ENCODE measurements around the gene SMIM44. TPM values are rescaled to one million over a fixed set of nuclear protein-coding genes. Genes with fewer than 3 reads are reported as not detected.
A peak's percentile ranks its signal among the peaks of the same experiment; 100 is the strongest.

SMIM44 gene
- total RNA-seq, 2 donors from 2014 or later, result not detected

DNA sequence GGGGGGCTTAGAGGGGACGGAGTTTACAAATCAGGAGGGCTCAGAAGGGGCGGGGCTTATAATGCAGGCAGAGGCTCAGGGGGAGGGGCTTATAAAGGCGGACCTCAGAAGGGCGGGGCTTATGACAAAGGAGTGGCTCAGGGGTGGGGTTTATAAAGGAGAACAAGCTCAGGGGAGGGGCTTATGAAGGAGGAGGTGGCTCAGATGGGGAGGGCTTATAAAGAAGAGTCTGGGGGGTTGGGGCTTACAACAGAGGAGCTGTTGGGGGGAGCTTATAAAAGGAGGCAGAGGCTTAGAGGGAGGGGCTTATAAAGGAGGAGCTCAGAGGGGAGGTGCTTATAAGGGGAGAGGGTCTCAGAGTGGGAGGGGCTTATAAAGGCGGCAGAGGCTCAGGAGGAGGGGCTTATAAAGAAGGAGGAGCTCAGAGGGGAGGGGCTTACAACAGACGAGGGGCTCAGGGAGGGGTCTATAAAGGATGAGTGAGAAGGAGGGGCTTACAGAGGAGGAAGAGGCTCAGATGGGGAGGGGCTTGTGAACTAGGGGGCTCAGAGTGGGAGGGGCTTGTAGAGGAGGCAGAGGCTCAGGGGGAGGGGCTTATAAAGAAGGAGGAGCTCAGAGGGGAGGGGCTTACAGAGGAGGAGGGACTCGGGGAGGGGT is 3.9 kb downstream of the SMIM44 start:
- H3K4me1 Mint-ChIP-seq, result peaks cover 7% of the 10 kb centered on the region
- no peaks in the 10 kb centered on the region for H3K27me3 Mint-ChIP-seq
- peak; percentile 61 for ATAC-seq (replicated peaks)
- peak overlapping the region; percentile 29 for H3K4me3 Mint-ChIP-seq
- H3K36me3 Mint-ChIP-seq (ENCODE audit: low read depth), result no peaks in the 10 kb centered on the region
- H3K27ac Mint-ChIP-seq, result no peak overlapping the region
- H3K9me3 Mint-ChIP-seq, result no peaks in the 10 kb centered on the region

DNA sequence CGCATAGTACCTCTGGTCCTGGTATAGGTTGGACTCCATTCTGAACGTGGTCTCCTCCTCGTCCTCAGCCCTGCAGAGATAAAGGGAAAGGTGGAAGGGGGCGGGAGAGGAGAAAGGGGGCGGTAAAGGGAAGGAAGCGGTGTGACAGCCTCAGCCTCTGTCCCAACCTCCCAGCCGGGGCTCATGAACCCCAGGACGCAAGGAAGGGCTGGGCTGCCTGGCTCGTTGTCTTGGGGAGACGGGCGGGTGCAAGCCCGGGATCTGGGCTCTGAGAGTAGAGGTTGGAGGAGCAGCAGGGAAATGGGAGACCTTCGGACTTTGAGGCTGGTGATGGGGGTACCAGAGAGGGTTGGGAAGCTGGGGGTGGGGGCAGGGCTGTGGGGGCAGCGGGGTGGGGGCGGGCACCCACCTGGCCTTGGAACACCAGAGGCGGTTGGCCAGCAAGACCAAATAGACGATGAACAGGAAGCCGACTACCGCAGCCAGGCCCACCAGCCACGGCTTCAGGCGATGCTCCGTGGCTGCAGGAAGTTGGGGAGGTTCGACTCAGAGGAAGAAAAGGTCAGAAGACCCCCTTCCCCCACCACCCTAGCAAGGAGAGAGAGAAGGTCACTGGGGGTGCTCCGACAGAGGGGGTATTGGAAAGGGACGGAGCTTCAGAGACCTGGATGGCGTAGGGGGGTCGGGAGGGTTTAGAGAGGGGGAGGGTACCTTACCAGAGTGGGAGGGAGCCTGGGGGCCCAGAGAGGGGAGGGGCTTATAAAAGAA is 4.6 kb downstream of the SMIM44 start:
- H3K27me3 Mint-ChIP-seq, result no peaks in the 10 kb centered on the region
- no peaks in the 10 kb centered on the region for H3K9me3 Mint-ChIP-seq
- no peak overlapping the region for H3K27ac Mint-ChIP-seq
- no peak for ATAC-seq (replicated peaks)
- H3K36me3 Mint-ChIP-seq (ENCODE audit: low read depth), result no peaks in the 10 kb centered on the region
- H3K4me3 Mint-ChIP-seq, result peak overlapping the region; percentile 29
- peaks cover 7% of the 10 kb centered on the region for H3K4me1 Mint-ChIP-seq

DNA sequence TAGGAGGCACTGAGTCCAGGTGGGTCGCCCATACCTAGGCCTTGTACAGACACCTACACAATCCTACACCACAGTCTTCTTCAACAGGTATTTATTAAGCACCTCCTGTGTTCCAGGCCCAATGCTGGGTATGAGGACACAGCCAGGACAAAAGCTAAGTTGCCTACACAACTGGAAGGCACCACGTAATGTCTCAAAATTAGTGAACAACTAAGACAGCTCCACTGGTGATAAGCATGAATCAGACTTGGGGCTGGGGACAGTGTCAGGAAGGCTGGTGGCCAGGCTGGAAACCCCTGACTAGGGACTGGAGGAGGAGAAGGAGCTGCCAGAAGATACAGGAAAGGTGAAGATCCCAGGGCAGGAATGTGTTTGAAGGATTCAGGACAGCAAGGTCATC is 5.3 kb downstream of the SMIM44 start:
- Mint-ChIP-seq H3K27ac (no peak overlapping the region), H3K4me3 (peak overlapping the region; percentile 29), H3K36me3 (ENCODE audit: low read depth) (no peaks in the 10 kb centered on the region), H3K4me1 (peaks cover 7% of the 10 kb centered on the region), H3K27me3 (no peaks in the 10 kb centered on the region), H3K9me3 (no peaks in the 10 kb centered on the region)
- peak; percentile 30 for ATAC-seq (replicated peaks)

DNA sequence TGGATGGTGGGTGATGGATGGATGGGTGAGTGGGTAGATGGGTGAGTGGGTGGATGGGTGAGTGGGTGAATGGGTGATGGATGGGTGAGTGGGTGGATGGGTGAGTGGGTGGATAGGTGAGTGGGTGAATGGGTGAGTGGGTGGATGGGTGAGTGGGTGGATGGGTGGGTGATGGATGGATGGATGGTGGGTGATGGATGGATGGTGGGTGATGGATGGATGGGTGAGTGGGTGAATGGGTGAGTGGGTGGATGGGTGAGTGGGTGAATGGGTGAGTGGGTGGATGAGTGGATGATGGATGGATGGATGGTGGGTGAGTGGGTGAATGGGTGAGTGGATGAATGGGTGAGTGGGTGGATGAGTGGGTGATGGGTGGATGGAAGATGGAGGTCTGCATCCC is 5.7 kb downstream of the SMIM44 start:
- no peaks in the 10 kb centered on the region for H3K27me3 Mint-ChIP-seq
- H3K36me3 Mint-ChIP-seq (ENCODE audit: low read depth), result no peaks in the 10 kb centered on the region
- no peaks in the 10 kb centered on the region for H3K9me3 Mint-ChIP-seq
- peaks cover 7% of the 10 kb centered on the region for H3K4me1 Mint-ChIP-seq
- H3K27ac Mint-ChIP-seq, result no peak overlapping the region
- no peak overlapping the region for H3K4me3 Mint-ChIP-seq
- no peak for ATAC-seq (replicated peaks)

DNA sequence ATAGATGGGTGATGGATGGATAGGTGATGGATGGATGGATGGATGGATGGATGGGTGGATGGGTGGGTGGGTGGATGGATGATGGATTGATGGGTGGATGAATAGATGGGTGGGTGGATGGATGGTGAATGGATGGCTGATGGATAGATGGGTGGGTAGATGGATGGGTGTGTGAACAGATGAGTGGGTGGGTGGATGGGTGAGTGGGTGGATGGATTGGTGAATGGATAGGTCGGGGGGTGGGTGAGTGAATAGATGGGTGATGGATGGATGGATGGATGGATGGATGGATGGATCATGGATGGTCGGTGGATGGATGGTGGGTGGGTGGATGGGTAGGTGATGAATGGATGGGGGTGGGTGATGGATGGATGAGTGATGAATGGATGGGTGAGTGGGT is 6.4 kb downstream of the SMIM44 start:
- no peaks in the 10 kb centered on the region for H3K9me3 Mint-ChIP-seq
- no peak overlapping the region for H3K27ac Mint-ChIP-seq
- H3K4me1 Mint-ChIP-seq, result peaks cover 7% of the 10 kb centered on the region
- no peaks in the 10 kb centered on the region for H3K36me3 Mint-ChIP-seq (ENCODE audit: low read depth)
- H3K27me3 Mint-ChIP-seq, result no peaks in the 10 kb centered on the region
- no peak for ATAC-seq (replicated peaks)
- H3K4me3 Mint-ChIP-seq, result no peak overlapping the region

DNA sequence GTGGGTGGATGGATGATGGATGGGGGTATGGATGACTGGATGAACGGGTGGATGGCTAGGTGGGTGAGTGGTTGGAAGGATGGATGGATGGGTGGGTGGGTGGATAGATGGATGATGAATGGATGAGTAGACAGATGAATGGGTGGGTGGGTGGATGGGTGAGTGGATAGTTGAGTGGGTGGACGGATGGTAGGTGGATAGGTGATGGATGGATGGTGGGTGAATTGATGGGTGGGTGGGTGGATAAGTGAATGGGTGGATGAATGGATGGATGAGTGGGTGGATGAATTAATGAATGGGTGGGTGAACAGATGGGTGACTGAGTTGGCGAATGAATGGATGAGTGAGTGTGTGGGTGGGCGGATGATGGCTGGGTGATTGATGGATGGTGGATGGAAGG is 7.8 kb downstream of the SMIM44 start:
- Mint-ChIP-seq H3K9me3 (no peaks in the 10 kb centered on the region), H3K27me3 (no peaks in the 10 kb centered on the region), H3K4me1 (peaks cover 7% of the 10 kb centered on the region), H3K36me3 (ENCODE audit: low read depth) (no peaks in the 10 kb centered on the region), H3K27ac (no peak overlapping the region), H3K4me3 (no peak overlapping the region)
- ATAC-seq (replicated peaks), result no peak

DNA sequence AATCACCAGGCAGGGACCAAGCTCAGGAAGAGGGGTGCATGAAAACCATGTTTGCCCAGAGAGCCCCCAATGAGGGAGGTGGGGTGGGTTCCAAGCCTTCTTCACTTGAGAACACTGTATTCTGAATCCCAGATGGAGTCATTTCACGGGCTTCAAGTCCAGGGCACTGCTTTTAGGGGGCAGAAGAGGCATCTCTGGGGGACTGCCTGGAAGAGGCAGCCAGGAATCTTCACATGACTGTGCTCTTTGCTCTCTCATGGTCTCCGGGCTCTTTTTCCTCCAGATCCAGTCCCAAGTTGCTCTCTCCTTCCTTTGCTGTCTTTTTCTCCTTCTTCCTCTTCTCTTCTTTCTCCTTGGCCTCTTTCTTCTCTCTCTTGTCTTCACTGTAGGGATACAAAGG is 8.6 kb downstream of the SMIM44 start:
- no peak for ATAC-seq (replicated peaks)
- H3K9me3 Mint-ChIP-seq, result no peaks in the 10 kb centered on the region
- H3K36me3 Mint-ChIP-seq (ENCODE audit: low read depth), result no peaks in the 10 kb centered on the region
- no peak overlapping the region for H3K4me3 Mint-ChIP-seq
- H3K27me3 Mint-ChIP-seq, result no peaks in the 10 kb centered on the region
- no peak overlapping the region for H3K27ac Mint-ChIP-seq
- peaks cover 7% of the 10 kb centered on the region for H3K4me1 Mint-ChIP-seq

DNA sequence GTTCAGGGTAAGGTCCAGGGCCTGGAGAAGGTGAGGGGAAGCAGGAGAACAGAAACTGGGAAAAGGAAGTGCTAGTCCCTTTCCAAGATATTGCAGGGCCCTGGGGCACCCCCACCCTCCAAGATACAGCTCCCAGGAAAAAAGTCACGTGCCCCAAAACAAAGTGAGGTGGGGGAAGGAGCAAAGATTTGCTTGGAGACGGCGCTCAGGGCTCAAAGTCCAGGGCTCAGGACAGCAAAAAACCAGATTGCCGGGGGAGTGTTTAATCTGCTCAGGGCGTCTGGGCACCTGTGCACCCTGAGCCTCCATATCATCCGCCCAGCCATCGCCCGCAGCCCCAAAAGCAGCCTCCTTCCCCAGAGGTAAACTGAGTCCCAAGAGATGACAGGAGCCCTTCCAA is 9.2 kb downstream of the SMIM44 start:
- Mint-ChIP-seq H3K36me3 (ENCODE audit: low read depth) (no peaks in the 10 kb centered on the region), H3K27me3 (no peaks in the 10 kb centered on the region), H3K4me3 (no peak overlapping the region), H3K4me1 (peaks cover 7% of the 10 kb centered on the region), H3K27ac (no peak overlapping the region), H3K9me3 (no peaks in the 10 kb centered on the region)
- no peak for ATAC-seq (replicated peaks)

DNA sequence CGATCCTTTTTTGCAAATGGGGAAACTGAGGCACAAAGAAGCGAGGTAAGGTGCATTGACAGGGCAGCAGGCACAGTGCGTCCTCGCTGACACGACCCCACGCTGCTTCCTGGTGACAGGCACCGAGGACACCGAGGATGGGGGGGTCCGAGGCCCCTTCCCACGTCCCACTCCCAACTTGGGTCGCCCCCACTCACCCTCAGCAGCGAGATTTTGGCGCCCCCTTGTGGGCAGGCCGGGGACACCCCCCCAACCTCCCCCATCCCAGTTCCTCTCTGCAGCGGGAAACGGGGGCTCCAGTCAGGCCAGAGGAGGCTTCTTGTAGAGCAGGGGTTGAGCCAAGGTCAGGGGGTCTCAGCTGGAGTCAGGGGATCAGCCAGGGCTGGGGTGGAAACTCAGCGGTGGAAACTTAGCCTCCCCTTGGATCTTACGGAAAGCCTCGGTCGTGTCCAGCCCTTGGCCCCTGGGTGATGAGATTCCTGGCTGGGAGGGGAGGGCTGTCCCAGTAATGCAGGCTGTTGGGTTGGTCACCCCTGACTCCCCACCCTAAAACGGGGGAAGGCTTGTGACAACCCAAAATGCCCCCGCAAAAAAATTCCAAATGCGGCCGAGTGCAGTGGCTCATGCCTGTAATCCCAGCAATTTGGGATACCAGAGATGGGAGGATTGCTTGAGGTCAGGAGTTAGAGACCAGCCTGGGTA is 11.1 kb downstream of the SMIM44 start:
- Mint-ChIP-seq H3K4me1 (no peaks in the 10 kb centered on the region), H3K36me3 (ENCODE audit: low read depth) (no peaks in the 10 kb centered on the region), H3K4me3 (no peak overlapping the region), H3K27ac (no peak overlapping the region), H3K9me3 (no peaks in the 10 kb centered on the region), H3K27me3 (no peaks in the 10 kb centered on the region)
- ATAC-seq (replicated peaks), result no peak

DNA sequence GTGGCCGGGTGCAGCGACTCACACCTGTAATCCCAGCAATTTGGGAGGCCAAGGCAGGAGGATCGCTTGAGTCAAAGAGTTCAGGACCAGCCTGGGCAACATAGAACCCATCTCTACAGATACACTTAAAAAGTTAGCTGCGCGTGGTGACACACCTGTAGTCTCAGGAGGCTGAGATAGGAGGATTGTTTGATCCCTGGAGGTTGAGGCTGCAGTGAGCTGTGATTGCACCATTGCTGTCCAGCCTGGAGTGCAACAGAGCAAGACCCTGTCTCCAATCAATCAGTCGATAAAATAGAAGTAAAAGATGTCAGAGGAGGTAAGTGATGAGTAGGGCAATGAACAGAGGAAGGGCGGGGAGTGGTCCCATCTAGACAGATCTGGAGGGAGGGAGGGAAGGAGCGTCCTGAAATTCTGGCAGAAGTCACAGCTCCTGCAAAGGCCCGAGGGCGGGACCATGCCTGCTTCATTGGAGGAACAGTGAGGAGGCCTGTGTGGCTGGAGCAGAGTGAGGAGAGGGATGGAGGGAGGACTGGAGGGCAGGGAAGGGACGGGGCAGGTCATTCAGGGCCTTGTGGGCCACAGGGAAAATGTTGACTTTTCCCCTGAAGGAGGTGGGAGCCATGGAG is 12.6 kb downstream of the SMIM44 start:
- no peaks in the 10 kb centered on the region for H3K4me1 Mint-ChIP-seq
- no peaks in the 10 kb centered on the region for H3K9me3 Mint-ChIP-seq
- H3K27me3 Mint-ChIP-seq, result no peaks in the 10 kb centered on the region
- peaks cover under 1% of the 10 kb centered on the region for H3K36me3 Mint-ChIP-seq (ENCODE audit: low read depth)
- no peak overlapping the region for H3K27ac Mint-ChIP-seq
- no peak overlapping the region for H3K4me3 Mint-ChIP-seq
- no peak for ATAC-seq (replicated peaks)

DNA sequence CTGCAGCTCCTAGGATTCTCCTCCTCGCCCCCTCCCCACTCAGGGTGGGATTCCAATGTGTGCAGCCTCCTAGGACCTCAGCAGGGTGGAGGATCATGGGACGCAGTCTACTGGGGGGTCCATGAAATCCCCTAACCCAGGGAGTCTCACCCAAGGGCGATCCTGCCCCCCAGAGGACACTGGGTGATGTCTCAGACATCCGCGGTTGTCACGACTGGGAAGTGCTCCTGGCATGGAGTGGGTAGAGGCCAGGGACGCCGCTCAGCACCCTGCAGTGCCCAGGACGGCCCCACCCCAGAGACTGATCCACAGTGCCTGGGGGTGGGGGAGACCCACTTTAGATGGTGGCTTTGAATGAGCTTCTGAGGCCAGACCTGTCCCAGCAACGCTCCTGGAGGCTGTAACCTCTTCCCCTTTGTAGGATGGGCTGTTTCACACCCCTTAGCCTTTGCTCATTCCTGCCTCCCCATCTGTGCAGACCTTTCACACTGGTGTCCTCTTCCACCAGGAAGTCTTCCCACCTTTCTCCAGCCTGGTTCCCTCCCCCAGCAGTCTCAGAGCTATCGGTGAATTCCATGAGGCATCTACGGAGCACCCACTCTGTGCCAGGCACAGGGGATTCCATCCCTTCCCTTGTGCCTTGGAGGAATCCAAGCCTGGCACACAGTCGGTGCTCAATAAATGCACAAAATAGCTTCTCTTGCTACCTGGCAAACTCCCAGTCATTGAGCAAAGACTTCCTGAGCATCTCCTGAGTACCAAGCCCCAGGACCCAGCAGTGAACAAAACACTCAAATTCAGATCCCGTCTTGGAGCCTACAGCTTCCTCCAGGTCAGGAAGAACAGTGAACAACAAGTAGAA is 13.4 kb downstream of the SMIM44 start:
- Mint-ChIP-seq H3K36me3 (ENCODE audit: low read depth) (peaks cover 4% of the 10 kb centered on the region), H3K27me3 (no peaks in the 10 kb centered on the region), H3K27ac (no peak overlapping the region), H3K4me3 (no peak overlapping the region), H3K9me3 (no peaks in the 10 kb centered on the region), H3K4me1 (no peaks in the 10 kb centered on the region)
- ATAC-seq (replicated peaks), result peak; percentile 19

DNA sequence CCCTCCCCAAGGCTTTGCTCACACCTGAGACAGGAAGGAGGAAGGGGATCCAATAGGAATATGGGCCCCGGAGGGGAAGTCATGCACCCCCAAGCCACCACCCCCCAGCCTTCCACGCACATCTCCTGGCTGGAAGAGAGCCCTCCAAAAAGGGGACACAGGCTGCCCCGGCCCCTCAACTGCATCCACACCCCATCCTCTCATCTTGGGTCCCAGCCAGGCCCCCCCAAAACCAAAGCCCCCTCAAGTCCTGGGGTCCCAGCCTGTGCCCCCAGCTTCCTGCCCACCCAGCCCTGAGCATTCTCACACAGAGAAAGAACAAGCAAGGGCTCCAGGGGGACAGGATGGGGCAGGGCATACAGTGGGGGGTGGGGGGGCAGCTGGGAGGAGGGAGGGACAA is 15.0 kb downstream of the SMIM44 start:
- Mint-ChIP-seq H3K4me3 (no peak overlapping the region), H3K36me3 (ENCODE audit: low read depth) (peaks cover 4% of the 10 kb centered on the region)

DNA sequence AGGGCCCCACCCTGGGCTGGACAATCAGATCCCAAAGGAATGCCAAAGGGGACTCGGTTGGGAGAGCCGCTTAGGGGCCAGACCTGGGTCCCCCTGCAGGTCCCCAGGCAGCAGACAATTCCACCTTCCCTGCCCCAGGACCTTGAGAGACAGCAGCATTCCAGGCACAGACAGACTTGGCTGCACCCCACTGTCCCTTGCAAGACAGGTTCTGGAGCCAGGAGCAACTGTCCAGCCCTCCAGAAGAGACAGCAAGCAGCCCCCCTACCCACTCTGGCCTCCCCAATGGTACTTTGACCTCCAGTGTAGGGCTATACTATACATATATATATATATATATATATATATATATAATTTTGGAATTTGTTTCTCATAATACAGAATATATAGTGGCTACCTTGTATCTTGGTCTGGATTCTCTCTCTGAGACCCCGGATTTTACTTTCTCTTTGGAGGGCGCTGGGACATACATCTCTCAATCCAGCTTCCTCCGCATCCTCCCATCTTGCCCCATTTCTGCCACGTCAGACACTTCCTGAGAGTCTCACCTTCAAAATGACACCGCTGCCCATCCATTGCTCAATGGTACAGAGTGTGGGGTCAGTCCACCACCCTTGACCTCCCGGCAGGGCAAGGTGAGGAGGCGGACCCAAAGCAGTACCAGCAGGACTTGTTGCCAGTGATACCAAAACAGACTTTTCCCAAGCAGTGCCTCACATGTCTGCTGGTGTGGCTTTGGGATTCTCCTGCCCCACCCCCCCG is 15.6 kb downstream of the SMIM44 start:
- Mint-ChIP-seq H3K4me3 (no peak overlapping the region), H3K4me1 (no peaks in the 10 kb centered on the region), H3K27ac (no peak overlapping the region), H3K9me3 (no peaks in the 10 kb centered on the region), H3K27me3 (no peaks in the 10 kb centered on the region), H3K36me3 (ENCODE audit: low read depth) (peaks cover 9% of the 10 kb centered on the region)
- ATAC-seq (replicated peaks), result no peak

More for the DNA sequence above, 15.0 kb downstream of the SMIM44 start:
- H3K27me3 Mint-ChIP-seq, result no peaks in the 10 kb centered on the region
- H3K27ac Mint-ChIP-seq, result no peak overlapping the region
- ATAC-seq (replicated peaks), result no peak
- H3K4me1 Mint-ChIP-seq, result no peaks in the 10 kb centered on the region
- no peaks in the 10 kb centered on the region for H3K9me3 Mint-ChIP-seq

All from activated T-helper 17 cell treated with anti-CD3 and anti-CD28 coated beads, Interleukin-2, amount 50 U/mL, for 72 hours (primary cell).